ENCODE results near the gene MDM4. TPM values are rescaled to one million over a fixed set of nuclear protein-coding genes. Genes with fewer than 3 reads are reported as not detected.

Gene MDM4
- total RNA-seq, 1 donor from 2014 or later, result 154 TPM

DNA sequence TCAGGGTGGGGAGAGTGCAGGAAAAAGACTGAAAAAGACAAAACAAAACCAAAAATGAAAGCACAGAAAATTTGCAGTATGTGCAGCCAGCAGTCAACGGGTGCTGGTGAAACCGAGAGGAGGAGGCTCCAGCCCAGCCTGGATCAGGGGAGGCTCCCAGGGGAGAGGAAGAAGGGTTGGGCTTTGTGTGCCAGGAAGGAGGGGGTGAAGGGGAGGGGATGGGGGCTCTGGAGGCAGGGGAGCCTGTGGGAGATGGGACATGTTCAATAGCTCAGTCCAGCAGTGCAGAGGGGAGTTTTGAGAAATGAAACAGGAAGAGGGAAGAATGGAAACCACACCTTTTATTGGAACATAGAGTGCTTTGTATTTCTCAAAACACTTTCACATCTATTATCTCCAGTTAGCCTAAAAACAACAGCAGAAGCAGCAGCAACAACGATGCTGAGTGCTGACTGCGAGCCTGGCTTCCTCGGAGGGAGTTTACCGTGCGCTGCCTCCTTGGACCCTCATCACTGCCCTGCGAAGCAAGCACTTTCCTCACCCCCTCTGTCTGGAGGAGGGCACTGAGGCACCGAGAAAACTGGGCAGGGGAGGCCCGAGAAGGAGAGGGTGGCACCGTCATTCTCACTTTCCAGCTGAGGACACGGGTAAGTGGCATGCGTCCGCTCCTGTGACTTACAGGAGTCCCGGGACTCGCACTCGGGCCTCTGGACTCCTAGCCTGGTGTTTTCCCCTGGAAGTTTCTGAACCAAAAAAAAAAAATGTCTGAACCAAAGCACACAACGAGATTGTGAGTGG is 62.9 kb downstream of the MDM4 start:
- TF ChIP-seq, protein P1, sequence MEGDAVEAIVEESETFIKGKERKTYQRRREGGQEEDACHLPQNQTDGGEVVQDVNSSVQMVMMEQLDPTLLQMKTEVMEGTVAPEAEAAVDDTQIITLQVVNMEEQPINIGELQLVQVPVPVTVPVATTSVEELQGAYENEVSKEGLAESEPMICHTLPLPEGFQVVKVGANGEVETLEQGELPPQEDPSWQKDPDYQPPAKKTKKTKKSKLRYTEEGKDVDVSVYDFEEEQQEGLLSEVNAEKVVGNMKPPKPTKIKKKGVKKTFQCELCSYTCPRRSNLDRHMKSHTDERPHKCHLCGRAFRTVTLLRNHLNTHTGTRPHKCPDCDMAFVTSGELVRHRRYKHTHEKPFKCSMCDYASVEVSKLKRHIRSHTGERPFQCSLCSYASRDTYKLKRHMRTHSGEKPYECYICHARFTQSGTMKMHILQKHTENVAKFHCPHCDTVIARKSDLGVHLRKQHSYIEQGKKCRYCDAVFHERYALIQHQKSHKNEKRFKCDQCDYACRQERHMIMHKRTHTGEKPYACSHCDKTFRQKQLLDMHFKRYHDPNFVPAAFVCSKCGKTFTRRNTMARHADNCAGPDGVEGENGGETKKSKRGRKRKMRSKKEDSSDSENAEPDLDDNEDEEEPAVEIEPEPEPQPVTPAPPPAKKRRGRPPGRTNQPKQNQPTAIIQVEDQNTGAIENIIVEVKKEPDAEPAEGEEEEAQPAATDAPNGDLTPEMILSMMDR (IDR thresholded peaks at IDR 0.05; ENCODE audit: unreplicated experiment), result no peak
- H3K4me3 Mint-ChIP-seq, result no peak overlapping the region
- no peaks in the 10 kb centered on the region for H3K36me3 Mint-ChIP-seq
- peaks cover 35% of the 10 kb centered on the region for H3K4me1 Mint-ChIP-seq
- H3K9me3 Mint-ChIP-seq, result no peaks in the 10 kb centered on the region
- no peak for DNase-seq (ENCODE audit: low spot score in 2 of 2, unreplicated experiment in 2 of 2)
- no peak overlapping the region for H3K27ac Mint-ChIP-seq
- peaks cover 3% of the 10 kb centered on the region for H3K27me3 Mint-ChIP-seq (ENCODE audit: low read depth)

DNA sequence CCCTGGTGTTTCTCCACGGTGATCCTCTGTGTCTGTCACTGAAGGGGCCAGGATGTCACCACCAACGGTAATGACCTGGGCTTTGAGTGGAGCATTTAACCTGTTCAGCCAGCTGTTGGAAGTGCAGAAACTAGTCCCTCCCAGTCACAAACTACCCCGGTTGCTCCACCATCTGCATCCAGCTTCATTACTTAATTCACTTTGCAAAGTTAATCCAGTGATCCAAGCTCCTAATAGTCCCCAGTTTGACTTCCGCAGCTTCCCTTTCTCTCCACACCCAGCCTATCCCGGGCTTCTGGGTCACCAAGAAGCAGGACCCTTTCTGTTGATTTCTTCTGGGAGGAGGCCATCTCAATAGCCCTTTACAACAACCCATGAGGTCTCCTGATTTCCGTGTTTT is 63.5 kb downstream of the MDM4 start:
- DNase-seq (ENCODE audit: low spot score in 2 of 2, unreplicated experiment in 2 of 2), result no peak
- TF ChIP-seq, protein P1 (IDR thresholded peaks at IDR 0.05; ENCODE audit: unreplicated experiment), result no peak
- no peaks in the 10 kb centered on the region for H3K36me3 Mint-ChIP-seq
- H3K4me1 Mint-ChIP-seq, result peaks cover 29% of the 10 kb centered on the region
- peaks cover 3% of the 10 kb centered on the region for H3K27me3 Mint-ChIP-seq (ENCODE audit: low read depth)
- H3K4me3 Mint-ChIP-seq, result no peak overlapping the region
- H3K27ac Mint-ChIP-seq, result no peak overlapping the region
- no peaks in the 10 kb centered on the region for H3K9me3 Mint-ChIP-seq

DNA sequence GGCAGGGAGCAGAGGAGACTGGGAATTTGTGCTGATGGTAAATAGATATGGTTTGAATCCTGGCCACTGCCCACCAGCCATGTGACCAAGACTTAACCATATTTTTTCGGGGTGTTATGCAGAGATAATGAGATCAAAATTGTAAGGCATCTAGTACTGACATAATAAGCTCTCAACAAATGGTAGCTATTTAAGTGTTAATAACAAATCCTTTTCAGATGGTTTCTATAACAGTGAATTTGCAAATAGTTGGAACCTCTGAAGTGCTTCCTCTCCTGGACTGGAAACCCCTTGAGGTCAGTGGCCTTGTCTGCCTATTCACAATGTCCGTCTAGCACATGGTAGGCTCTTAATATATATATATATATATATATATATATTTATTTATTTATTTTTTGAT is 64.7 kb downstream of the MDM4 start:
- no peak overlapping the region for H3K27ac Mint-ChIP-seq
- peaks cover 20% of the 10 kb centered on the region for H3K4me1 Mint-ChIP-seq
- no peak for DNase-seq (ENCODE audit: low spot score in 2 of 2, unreplicated experiment in 2 of 2)

DNA sequence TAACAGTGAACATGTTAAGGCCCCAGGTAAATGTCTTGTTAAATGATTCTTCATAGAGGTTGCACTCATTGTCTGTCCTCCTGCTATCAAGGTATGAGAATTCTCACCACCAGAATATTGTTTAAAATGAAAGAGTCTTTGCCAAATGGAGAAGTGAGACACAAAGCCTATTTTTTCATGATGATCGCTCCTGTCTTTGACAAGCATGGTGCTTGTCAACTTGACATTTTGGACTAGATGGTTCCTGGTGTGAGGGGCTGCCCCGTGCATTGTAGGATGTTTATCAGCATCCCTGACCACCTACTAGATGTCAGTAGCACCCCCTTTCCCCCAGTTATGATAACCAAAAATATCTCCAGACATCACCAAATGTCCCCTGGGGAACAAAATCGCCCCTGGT is 65.6 kb downstream of the MDM4 start:
- Mint-ChIP-seq H3K4me3 (no peak overlapping the region), H3K27me3 (ENCODE audit: low read depth) (peaks cover under 1% of the 10 kb centered on the region), H3K36me3 (no peaks in the 10 kb centered on the region), H3K4me1 (peaks cover 11% of the 10 kb centered on the region), H3K27ac (no peak overlapping the region), H3K9me3 (no peaks in the 10 kb centered on the region)
- TF ChIP-seq, protein P1 (IDR thresholded peaks at IDR 0.05; ENCODE audit: unreplicated experiment), result no peak
- no peak for DNase-seq (ENCODE audit: low spot score in 2 of 2, unreplicated experiment in 2 of 2)

More for the DNA sequence above, 64.7 kb downstream of the MDM4 start:
- H3K9me3 Mint-ChIP-seq, result no peaks in the 10 kb centered on the region
- H3K27me3 Mint-ChIP-seq (ENCODE audit: low read depth), result peaks cover 3% of the 10 kb centered on the region
- TF ChIP-seq, protein P1 (IDR thresholded peaks at IDR 0.05; ENCODE audit: unreplicated experiment), result no peak
- H3K4me3 Mint-ChIP-seq, result no peak overlapping the region
- H3K36me3 Mint-ChIP-seq, result no peaks in the 10 kb centered on the region

DNA sequence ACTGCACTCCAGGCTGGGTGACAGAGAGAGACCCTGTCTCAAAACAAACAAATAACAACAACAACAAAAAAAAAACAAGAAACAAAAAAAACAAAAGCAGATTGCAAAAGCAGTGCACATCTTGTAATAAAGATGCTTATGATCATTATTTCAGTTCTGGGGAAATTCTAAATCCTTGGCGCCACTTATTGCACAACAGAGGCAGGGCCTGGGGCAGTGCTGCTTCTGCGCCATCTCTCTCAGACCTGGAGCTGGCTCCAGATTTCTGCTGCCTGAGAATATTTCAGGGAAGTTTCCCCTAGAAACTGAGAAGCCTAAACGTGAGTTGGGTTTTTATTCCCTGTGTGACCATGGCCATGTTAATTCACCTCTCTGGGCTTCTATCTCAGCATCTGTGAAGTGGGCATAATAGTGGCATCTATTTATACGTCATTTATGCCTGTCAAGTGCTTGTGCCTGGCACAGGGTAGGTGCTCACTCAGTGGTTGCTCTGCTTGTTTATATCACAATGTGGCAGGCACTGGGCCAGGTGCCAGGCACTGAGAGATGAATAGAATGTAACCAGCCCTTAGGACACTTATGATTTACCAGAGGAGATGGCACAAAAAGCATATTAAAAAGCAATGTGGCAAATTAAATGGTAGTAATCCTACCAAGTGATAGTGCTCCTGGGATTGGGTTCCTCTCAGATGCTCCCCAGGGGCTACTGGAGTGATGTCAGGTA is 67.9 kb downstream of the MDM4 start:
- Mint-ChIP-seq H3K4me1 (peaks cover 16% of the 10 kb centered on the region), H3K27ac (no peak overlapping the region), H3K36me3 (no peaks in the 10 kb centered on the region), H3K27me3 (ENCODE audit: low read depth) (no peaks in the 10 kb centered on the region), H3K9me3 (no peaks in the 10 kb centered on the region), H3K4me3 (no peak overlapping the region)
- DNase-seq (ENCODE audit: low spot score in 2 of 2, unreplicated experiment in 2 of 2), result no peak
- TF ChIP-seq, protein P1 (IDR thresholded peaks at IDR 0.05; ENCODE audit: unreplicated experiment), result no peak

Data from mesothelial cell of epicardium (in vitro differentiated cells).